Psoas muscle (tissue), 8 donors: ENCODE results near the gene GDE1. TPM values are rescaled to one million over a fixed set of nuclear protein-coding genes. Genes with fewer than 3 reads are reported as not detected.
"Not testable (repeated sequence)": the region's sequence is repeated elsewhere in the genome, so short reads cannot be mapped to it uniquely, and the experiment has no call there.

Source experiments
- ATAC-seq, 4 donors: fragments of 200-7000 bp; cut with Tn5 transposase; one replicate each; pipeline ENCODE4 v1.9.1; 2020; ENCODE audit warnings: moderate library complexity in 3 of 4, mild to moderate bottlenecking in 2 of 4
- DNase-seq, 2 donors: peaks; one replicate each; pipeline ENCODE4 v3.0.0-alpha.2; 2020
- H3K27ac ChIP-seq: fragments of 200-600 bp; one replicate; pipeline ENCODE4 v1.8.0; 2022
- H3K27me3 ChIP-seq, 3 donors: fragments of 200-600 bp in 1 of 3; one replicate each; pipeline versions ENCODE4 v1.6.1 to v1.8.0; 2013 to 2022; ENCODE audit warnings: low read length in 2 of 3, mild to moderate bottlenecking in 2 of 3, moderate library complexity in 1 of 3; ENCODE audit not compliant: insufficient read depth in 3 of 3
- H3K36me3 ChIP-seq, 2 donors: fragments of 200-600 bp in 1 of 2; one replicate each; pipeline versions ENCODE4 v1.6.1 to v1.8.0; 2013 to 2022; ENCODE audit warnings: low read depth in 1 of 2, mild to moderate bottlenecking in 1 of 2, moderate library complexity in 1 of 2; ENCODE audit not compliant: insufficient read depth in 1 of 2
- H3K4me1 ChIP-seq: fragments of 200-600 bp; one replicate; pipeline ENCODE4 v1.8.0; 2022
- H3K4me3 ChIP-seq: fragments of 200-600 bp; one replicate; pipeline ENCODE4 v1.8.0; 2022; ENCODE audit warnings: mild to moderate bottlenecking
- H3K9me3 ChIP-seq: fragments of 200-600 bp; one replicate; pipeline ENCODE4 v1.8.0; 2022
- CTCF ChIP-seq: fragments of 200-600 bp; IDR thresholded peaks from one replicate; pipeline ENCODE4 v1.8.0; 2022; ENCODE audit warnings: antibody characterized with exemption
- WGBS, 3 donors: extraction: QIAGEN DNeasy Blood & Tissue Kit; methylation state at CpG; one replicate each; pipeline versions ENCODE4 v1.1.6 to v1.1.7; 2013; 5-methylcytosine and 5-hydroxymethylcytosine counted together
- intact Hi-C, 2 donors: fragments of 100-400 bp; cut with DNase I; formaldehyde crosslinking; loops; one replicate each; pipeline versions ENCODE4 v1.11.0 to v1.14.2; 2022
- polyA plus RNA-seq, 3 donors: library from polyadenylated mRNA; stranded (reverse); fragments of 200-250 nt; gene quantifications; one replicate each; pipeline ENCODE4 v1.2.3, GENCODE V29; 2013
- total RNA-seq, 4 donors: library from RNA; stranded (reverse); fragmentation: NEBNext Ultra II Directional in 2 of 4; extraction: Animal tissue kit (Norgen Biotek cat#: 25700) in 2 of 4; gene quantifications; one replicate each; pipeline versions ENCODE4 v1.2.1 to v1.2.4, GENCODE V29; 2021 to 2023
- donor health status: healthy with polysubstance abuse.
- donor health status: DM: no; HTN: no; CAD: no; lungs with moderate emphysema.
- donor health status: Bipolar disorder and iron deficiency.
- donor health status: healthy.
- donor health status: DM: yes; HTN: yes; CAD: no.
- donor health status: DM: no; HTN: no; CAD: no.
- donor health status: DM: no; HTN: no; CAD: no.
- donor health status: DM: yes; HTN: yes; CAD: no.

The GDE1 gene
- total and polyA plus RNA-seq, 7 donors: 30.8 to 90.1 (median 53.1) TPM

- WGBS, 3 donors: 0% methylated on average over 52 to 53 of the region's 53 CpGs
- H3K9me3 ChIP-seq: no peaks in the 10 kb centered on the region
- peak within 1 kb of the TSS; percentile 93 for H3K27ac ChIP-seq
- ATAC-seq: peak; percentile 97 to 99 (median 98)
- peak; percentile 99 to 100 for DNase-seq
- H3K4me3 ChIP-seq: peak within 1 kb of the TSS; percentile 90
- H3K36me3 ChIP-seq: peaks cover 0 to 21% of the 10 kb centered on the region in 2 donors
- peak; percentile 80 for TF ChIP-seq CTCF
- intact Hi-C loops: loop anchor here in 1 of 2 donors (2.0 to 5.0 kb wide), 2 partner anchors 33 to 832 kb away; partner anchors contain the start of genes CCP110 and GDE1
- no peaks in the 10 kb centered on the region for H3K27me3 ChIP-seq
- H3K4me1 ChIP-seq: peaks cover 5% of the 10 kb centered on the region
Observed at GRCh38 chr16:19555186-19555937, 33.5 kb upstream of the GDE1 start, which contains the start of gene VPS35L. Gene VPS35L, plus strand, starts transcription at chr16:19555703. Its CDS starts 27 bp downstream, at chr16:19555730.

DNA sequence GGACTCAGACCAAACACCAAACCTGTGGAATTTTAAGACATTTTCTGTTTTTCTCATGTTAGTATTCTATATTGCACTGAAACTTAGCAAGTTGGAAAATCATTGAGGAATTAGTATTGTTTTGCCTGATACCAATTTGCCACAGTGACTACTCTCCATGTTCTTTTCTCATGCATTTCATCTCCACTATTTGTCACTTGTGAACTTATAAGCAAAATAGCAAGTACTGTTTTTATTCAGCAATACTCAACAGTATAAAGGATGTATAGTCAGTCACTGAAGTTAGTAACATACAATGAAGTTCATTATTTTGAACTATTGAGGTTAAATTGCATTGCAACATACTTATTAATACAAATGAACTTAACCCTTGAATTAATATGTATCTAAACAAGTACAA is 27.8 kb upstream of the GDE1 start:
- intact Hi-C loops: loop anchor here in 1 of 2 donors (2.0 kb wide), 1 partner anchor 21 kb away; no protein-coding TSS in a partner anchor
- TF ChIP-seq CTCF: no peak
- Histone ChIP-seq H3K36me3 (peaks cover 0 to 72% of the 10 kb centered on the region in 2 donors), H3K4me1 (no peaks in the 10 kb centered on the region), H3K9me3 (no peaks in the 10 kb centered on the region), H3K27ac (no peak overlapping the region), H3K4me3 (no peak overlapping the region), H3K27me3 (no peaks in the 10 kb centered on the region)
- DNase-seq (no peak), ATAC-seq (no peak)

- ATAC-seq: no peak
- Histone ChIP-seq H3K27me3 (no peaks in the 10 kb centered on the region), H3K9me3 (no peaks in the 10 kb centered on the region), H3K36me3 (peaks cover 0 to 88% of the 10 kb centered on the region in 2 donors), H3K4me3 (no peak overlapping the region), H3K4me1 (no peaks in the 10 kb centered on the region), H3K27ac (no peak overlapping the region)
- WGBS, 3 donors: 97 to 99% (median 97%) methylated on average over 3 of the region's 3 CpGs
- TF ChIP-seq CTCF: no peak
- no peak for DNase-seq
- intact Hi-C loops: loop anchor here in 1 of 2 donors (2.0 kb wide), 1 partner anchor 19 kb away; no protein-coding TSS in a partner anchor
Observed at GRCh38 chr16:19548144-19548543, 26.2 kb upstream of the GDE1 start.

DNA sequence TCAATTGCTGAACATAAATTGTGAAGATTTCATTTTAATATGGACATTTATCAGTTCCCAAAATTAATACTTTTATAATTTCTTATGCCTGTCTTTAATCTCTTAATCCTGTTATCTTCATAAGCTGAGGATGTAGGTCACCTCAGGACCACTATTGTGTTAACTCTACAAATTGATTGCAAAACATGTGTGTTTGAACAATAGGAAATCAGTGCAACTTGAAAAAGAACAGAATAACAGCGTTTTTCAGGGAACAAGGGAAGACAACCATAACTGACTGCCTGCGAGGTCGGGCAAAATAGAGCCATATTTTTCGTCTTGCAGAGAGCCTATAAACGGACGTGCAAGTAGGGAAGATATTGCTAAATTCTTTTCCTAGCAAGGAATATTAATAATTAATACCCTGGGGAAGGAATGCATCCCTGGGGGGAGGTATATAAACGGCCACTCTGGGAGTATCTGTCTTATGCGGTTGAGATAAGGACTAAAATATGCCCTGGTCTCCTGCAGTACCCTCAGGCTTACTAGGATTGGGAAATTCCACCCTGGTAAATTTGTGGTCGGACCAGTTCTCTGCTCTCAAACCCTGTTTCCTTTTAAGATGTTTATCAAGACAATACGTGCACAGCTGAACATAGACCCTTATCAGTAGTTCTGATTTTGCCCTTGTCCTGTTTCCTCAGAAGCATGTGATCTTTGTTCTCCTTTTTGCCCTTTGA is 21.5 kb upstream of the GDE1 start:
- DNase-seq, H3K9me3 ChIP-seq, ATAC-seq, H3K27me3 ChIP-seq, H3K4me3 ChIP-seq, H3K4me1 ChIP-seq, H3K27ac ChIP-seq, intact Hi-C loops: not testable (repeated sequence)
- peaks cover 0 to 78% of the 10 kb centered on the region in 2 donors for H3K36me3 ChIP-seq
- WGBS, 3 donors: 88 to 93% (median 92%) methylated on average over 10 of the region's 10 CpGs
